Measurements from ENCODE around the gene PCDH9.

The PCDH9 gene

DNA sequence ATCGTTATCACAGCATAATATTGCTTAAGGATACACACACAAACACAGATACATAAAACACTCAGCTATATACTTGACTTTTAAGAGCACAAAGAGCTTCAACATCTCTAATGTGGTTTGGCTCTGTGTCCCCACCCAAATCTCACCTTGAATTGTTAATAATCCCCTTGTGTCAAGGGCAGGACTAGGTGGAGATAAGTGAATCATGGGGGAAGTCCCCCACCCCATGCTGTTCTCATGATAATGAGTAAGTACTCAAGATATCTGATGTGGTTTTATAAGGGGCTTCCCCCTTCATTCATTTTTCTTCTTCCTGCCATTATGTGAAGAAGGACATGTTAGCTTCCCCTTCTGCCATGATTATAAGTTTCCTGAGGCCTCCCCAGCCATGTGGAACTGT is 481.4 kb downstream of the PCDH9 start:
- H3K4me3 ChIP-seq (replicated peaks; ENCODE audit: low read depth, low read length): no peak overlapping the region
- DNase-seq (ENCODE audit: extremely low read depth, low read depth): no peak
- TF ChIP-seq, protein P1, sequence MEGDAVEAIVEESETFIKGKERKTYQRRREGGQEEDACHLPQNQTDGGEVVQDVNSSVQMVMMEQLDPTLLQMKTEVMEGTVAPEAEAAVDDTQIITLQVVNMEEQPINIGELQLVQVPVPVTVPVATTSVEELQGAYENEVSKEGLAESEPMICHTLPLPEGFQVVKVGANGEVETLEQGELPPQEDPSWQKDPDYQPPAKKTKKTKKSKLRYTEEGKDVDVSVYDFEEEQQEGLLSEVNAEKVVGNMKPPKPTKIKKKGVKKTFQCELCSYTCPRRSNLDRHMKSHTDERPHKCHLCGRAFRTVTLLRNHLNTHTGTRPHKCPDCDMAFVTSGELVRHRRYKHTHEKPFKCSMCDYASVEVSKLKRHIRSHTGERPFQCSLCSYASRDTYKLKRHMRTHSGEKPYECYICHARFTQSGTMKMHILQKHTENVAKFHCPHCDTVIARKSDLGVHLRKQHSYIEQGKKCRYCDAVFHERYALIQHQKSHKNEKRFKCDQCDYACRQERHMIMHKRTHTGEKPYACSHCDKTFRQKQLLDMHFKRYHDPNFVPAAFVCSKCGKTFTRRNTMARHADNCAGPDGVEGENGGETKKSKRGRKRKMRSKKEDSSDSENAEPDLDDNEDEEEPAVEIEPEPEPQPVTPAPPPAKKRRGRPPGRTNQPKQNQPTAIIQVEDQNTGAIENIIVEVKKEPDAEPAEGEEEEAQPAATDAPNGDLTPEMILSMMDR (IDR thresholded peaks at IDR 0.05; ENCODE audit: low read depth, low read length, missing control alignments): no peak

GRCh38 chr13:66745307-66745706 is 484.8 kb downstream of the PCDH9 start:
- TF ChIP-seq, protein P1 (IDR thresholded peaks at IDR 0.05; ENCODE audit: low read depth, low read length, missing control alignments): no peak
- DNase-seq (ENCODE audit: extremely low read depth, low read depth): no peak
- no peak overlapping the region for H3K4me3 ChIP-seq (replicated peaks; ENCODE audit: low read depth, low read length)

DNA sequence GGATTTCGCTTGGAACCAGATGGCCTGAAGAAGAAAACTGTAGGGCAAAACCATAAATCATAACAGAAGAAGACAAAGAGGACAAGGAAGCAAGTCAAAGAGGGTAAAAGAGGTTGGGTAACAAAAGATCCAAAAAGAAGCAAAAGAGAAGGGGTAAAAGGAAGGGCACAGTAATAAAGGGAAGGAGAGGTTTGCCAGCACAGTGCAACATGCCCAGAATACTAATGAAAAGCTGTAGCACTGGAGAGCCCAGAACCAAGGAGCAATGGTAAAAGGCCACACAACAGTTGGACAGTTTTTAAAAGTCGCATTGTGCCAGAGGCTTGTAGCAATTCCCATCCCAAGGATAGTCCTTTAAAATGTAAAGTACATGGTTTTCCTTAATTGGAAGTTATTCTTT is 506.6 kb downstream of the PCDH9 start:
- DNase-seq (ENCODE audit: extremely low read depth, low read depth): no peak
- no peak overlapping the region for H3K4me3 ChIP-seq (replicated peaks; ENCODE audit: low read depth, low read length)
- TF ChIP-seq, protein P1 (IDR thresholded peaks at IDR 0.05; ENCODE audit: low read depth, low read length, missing control alignments): no peak

DNA sequence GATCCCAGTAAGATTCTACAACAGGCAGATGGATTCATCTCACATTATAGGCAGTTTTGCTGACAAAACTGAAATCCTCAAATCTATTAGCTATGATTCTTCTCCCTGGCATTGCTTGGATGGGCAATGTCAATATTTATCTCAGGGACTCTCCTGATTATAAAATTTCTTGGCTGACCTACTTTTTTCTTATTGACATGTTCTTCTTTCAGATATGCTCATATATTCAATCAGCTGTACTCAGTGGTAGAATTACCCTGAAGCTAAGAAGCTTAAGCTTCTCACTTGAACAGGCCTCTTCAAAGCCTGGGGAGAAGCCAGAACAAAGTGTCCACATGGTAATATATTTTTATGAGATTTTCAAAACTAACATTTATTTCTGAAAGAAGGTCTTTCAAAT is 513.6 kb downstream of the PCDH9 start:
- no peak overlapping the region for H3K4me3 ChIP-seq (replicated peaks; ENCODE audit: low read depth, low read length)
- TF ChIP-seq, protein P1 (IDR thresholded peaks at IDR 0.05; ENCODE audit: low read depth, low read length, missing control alignments): no peak
- DNase-seq (ENCODE audit: extremely low read depth, low read depth): no peak

DNA sequence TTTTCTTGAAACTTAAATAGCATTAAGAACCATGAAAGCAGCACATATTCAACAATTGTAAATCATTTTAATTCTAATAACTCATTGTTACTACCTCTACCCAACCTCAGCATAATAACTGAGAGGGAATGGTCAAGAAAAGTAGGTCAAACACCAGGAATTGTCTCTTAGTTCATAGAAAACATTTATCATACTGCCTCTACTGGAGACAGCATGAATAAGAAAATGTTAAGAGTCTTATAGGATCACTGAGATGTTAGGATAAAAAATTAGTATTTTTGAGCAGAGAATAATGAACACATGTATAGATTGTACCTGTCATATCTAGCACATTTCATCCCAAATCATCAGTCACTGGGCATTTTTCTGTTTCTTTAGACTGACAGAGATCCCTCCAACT is 515.3 kb downstream of the PCDH9 start:
- no peak overlapping the region for H3K4me3 ChIP-seq (replicated peaks; ENCODE audit: low read depth, low read length)
- TF ChIP-seq, protein P1 (IDR thresholded peaks at IDR 0.05; ENCODE audit: low read depth, low read length, missing control alignments): no peak
- no peak for DNase-seq (ENCODE audit: extremely low read depth, low read depth)

DNA sequence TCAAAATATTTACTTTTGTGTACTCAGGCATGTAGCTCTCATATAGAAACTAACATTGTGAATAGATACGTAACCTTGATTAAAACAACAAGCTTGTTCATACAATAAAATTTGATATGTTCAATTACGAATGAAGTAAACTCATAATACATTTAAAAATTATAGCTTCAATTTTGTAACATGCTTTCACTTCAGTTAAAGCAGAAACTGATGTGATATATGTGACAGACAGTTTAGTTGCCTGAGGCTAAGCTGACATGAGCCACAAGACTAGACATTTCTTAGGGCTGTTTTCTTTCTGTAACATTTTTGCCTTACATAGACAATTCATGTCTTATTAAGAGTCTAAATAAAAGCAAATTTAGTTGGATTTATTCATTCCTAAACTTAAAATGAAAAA is 526.0 kb downstream of the PCDH9 start:
- no peak overlapping the region for H3K4me3 ChIP-seq (replicated peaks; ENCODE audit: low read depth, low read length)
- DNase-seq (ENCODE audit: extremely low read depth, low read depth): no peak
- TF ChIP-seq, protein P1 (IDR thresholded peaks at IDR 0.05; ENCODE audit: low read depth, low read length, missing control alignments): no peak

GRCh38 chr13:66703597-66703996 is 526.5 kb downstream of the PCDH9 start:
- H3K4me3 ChIP-seq (replicated peaks; ENCODE audit: low read depth, low read length): no peak overlapping the region
- TF ChIP-seq, protein P1 (IDR thresholded peaks at IDR 0.05; ENCODE audit: low read depth, low read length, missing control alignments): no peak
- no peak for DNase-seq (ENCODE audit: extremely low read depth, low read depth)

All from HFF-Myc (cell line).